HCT116 (cell line): ENCODE data around the gene ANKRD33.

Source experiments
- CTCF ChIP-seq, 3 experiments: fragments of 200-600 bp in 1 of 3; sonication (generic) in 1 of 3; IDR thresholded peaks in 2 of 3; conservative IDR thresholded peaks in 1 of 3; 2 replicates each; pipeline ENCODE4 v1.5.1; 2012 to 2017; ENCODE audit warnings: low read depth in 2 of 3, low read length in 2 of 3, antibody characterized with exemption in 1 of 3, borderline replicate concordance in 1 of 3, control low read depth in 1 of 3, mild to moderate bottlenecking in 1 of 3, mixed read lengths in 1 of 3, mixed run types in 1 of 3, moderate library complexity in 1 of 3; ENCODE audit not compliant: insufficient read depth in 1 of 3
- EZH2 ChIP-seq: fragments of 200-600 bp; sonication (generic); IDR thresholded peaks from 2 replicates; pipeline ENCODE4 v1.6.1; 2017; ENCODE audit warnings: antibody characterized with exemption, mixed run types
- MAX ChIP-seq: IDR thresholded peaks from 2 replicates; pipeline ENCODE4 v1.6.1; 2012
- POLR2A ChIP-seq: IDR thresholded peaks from 2 replicates; pipeline ENCODE4 v1.7.0; 2011; ENCODE audit warnings: borderline replicate concordance; ENCODE audit not compliant: insufficient read depth, insufficient read length; ENCODE audit errors: extremely low read depth
- POLR2AphosphoS5 ChIP-seq: IDR thresholded peaks from 2 replicates; pipeline ENCODE4 v1.6.1; 2011; ENCODE audit warnings: mild to moderate bottlenecking, low read depth, low read length, moderate library complexity
- REST ChIP-seq: IDR thresholded peaks from 2 replicates; pipeline ENCODE4 v1.6.1; 2012; ENCODE audit warnings: low read depth
- TCF7L2 ChIP-seq: IDR thresholded peaks from 2 replicates; pipeline ENCODE4 v1.7.0; 2011; ENCODE audit warnings: borderline replicate concordance, inconsistent platforms; ENCODE audit not compliant: insufficient read depth, insufficient read length; ENCODE audit errors: extremely low read depth
- YY1 ChIP-seq: IDR thresholded peaks from 2 replicates; pipeline ENCODE4 v1.6.1; 2011; ENCODE audit warnings: low read length, low read depth, moderate library complexity, mild to moderate bottlenecking; ENCODE audit not compliant: insufficient replicate concordance; ENCODE audit errors: extremely low read depth

GRCh38 chr12:51869496-51869865 lies 18.4 kb upstream of the ANKRD33 start:
- TF ChIP-seq TCF7L2 (no peak), POLR2AphosphoS5 (no peak), YY1 (no peak), REST (no peak), CTCF (IDR thresholded peaks at IDR 0.05 in 2 of 3, conservative IDR thresholded peaks at IDR 0.05 in 1 of 3; ENCODE audit: borderline replicate concordance in 1 of 3, insufficient read depth in 1 of 3, low read depth in 2 of 3, low read length in 2 of 3) (no peak), EZH2 (no peak), MAX (no peak), POLR2A (no peak)
